ENCODE measurements around the gene NDUFB8.
A peak's percentile ranks its signal among the peaks of the same experiment; 100 is the strongest.

Gene NDUFB8

DNA sequence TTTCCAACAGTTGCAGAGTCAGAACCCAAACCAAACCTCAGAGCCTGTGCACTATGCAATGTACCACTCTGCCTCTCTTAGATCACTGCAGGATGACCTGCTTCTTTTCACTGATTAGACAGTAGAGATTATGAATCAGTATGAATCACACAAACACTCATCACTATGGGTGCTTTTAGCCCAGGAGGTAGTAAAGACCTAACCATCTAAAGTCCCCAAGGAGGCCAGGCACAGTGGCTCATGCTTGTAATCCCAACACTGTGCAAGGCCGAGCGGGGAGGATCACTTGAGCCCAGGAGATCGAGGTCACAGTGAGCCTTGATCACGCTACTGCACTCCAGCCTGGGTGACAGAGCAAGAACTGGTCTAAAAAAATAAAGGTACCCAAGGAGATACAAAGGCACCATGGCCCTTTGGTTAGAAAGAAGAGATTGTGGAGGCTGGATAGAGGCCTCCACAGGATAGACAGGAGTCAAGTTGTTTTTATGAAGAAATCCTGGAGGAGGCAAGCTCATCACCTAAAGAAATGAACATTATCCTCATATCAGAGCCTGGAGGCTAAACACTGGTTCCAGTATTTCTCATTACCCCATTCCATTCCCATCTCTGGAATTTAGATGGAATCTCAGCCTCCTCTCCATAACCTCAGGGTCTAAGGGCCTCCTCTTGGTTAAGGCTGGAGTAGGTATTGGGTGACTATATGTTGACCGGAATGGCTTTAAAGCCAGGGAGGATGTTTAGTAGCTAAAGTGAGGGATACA is 22.9 kb downstream of the NDUFB8 start:
- ChIA-PET POLR2A (ENCODE audit: low non-redundant PET) (interaction anchor here (0.5 kb wide), 1 partner anchor 12 kb away, joined by 5 read pairs; no protein-coding TSS in a partner anchor), CTCF (interaction anchor here (2.1 to 4.6 kb wide), 3 partner anchors 12 to 73 kb away, joined by 11 to 38 read pairs (median 25); no protein-coding TSS in a partner anchor)
- no peak overlapping the region for H3K27ac ChIP-seq
- peak; percentile 70 for DNase-seq (ENCODE audit: low spot score)
- TF ChIP-seq, protein P1, sequence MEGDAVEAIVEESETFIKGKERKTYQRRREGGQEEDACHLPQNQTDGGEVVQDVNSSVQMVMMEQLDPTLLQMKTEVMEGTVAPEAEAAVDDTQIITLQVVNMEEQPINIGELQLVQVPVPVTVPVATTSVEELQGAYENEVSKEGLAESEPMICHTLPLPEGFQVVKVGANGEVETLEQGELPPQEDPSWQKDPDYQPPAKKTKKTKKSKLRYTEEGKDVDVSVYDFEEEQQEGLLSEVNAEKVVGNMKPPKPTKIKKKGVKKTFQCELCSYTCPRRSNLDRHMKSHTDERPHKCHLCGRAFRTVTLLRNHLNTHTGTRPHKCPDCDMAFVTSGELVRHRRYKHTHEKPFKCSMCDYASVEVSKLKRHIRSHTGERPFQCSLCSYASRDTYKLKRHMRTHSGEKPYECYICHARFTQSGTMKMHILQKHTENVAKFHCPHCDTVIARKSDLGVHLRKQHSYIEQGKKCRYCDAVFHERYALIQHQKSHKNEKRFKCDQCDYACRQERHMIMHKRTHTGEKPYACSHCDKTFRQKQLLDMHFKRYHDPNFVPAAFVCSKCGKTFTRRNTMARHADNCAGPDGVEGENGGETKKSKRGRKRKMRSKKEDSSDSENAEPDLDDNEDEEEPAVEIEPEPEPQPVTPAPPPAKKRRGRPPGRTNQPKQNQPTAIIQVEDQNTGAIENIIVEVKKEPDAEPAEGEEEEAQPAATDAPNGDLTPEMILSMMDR (conservative IDR thresholded peaks at IDR 0.05; ENCODE audit: low read depth), result no peak

DNA sequence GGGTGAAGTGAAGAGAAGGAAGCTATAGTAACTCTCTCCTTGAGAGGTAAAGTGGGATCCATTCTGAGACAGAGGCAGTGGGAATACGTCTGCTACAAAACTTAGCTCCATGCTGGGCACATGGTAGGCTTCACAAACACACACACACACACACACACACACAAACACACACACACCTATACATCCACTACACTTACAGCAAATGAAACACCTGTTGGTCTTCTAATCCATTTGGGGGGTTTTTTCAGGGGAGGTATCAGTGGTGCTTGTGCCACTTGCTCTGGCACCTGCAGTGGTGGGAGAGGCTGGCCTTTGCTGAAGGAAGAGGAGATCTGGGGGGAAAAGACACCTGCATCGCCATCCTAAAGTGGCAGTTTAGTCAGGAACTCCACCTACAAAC is 24.5 kb downstream of the NDUFB8 start:
- TF ChIP-seq, protein P1 (conservative IDR thresholded peaks at IDR 0.05; ENCODE audit: low read depth), result no peak
- DNase-seq (ENCODE audit: low spot score), result no peak
- POLR2A ChIA-PET (ENCODE audit: low non-redundant PET), result no interaction called here
- no peak overlapping the region for H3K27ac ChIP-seq
- CTCF ChIA-PET, result interaction anchor here (0.7 to 1.7 kb wide), 3 partner anchors 14 to 584 kb away, joined by 3 to 5 read pairs (median 4); no protein-coding TSS in a partner anchor

DNA sequence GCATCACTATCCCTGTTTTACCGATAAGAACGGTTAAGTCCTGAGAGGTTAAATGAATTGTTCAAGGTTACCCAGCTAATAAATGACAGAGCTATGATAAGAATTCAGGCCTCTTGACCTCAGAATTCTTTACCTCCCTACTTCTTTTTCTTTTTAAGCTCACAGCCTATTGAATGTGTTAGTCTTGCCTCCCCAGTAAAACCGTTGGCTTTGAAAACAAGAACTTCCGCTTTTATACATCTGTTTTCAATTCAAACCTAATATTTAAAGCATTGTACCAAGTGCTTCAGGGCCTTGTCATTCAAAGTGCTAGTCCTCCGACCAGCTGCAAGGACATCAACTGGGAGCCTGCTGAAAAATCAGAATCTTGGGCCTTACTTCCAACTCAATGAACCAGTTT is 25.6 kb downstream of the NDUFB8 start:
- DNase-seq (ENCODE audit: low spot score), result no peak
- CTCF ChIA-PET, result interaction anchor here (1.7 kb wide), 1 partner anchor 15 kb away, joined by 4 read pairs; no protein-coding TSS in a partner anchor
- POLR2A ChIA-PET (ENCODE audit: low non-redundant PET), result no interaction called here
- TF ChIP-seq, protein P1 (conservative IDR thresholded peaks at IDR 0.05; ENCODE audit: low read depth), result no peak
- no peak overlapping the region for H3K27ac ChIP-seq

DNA sequence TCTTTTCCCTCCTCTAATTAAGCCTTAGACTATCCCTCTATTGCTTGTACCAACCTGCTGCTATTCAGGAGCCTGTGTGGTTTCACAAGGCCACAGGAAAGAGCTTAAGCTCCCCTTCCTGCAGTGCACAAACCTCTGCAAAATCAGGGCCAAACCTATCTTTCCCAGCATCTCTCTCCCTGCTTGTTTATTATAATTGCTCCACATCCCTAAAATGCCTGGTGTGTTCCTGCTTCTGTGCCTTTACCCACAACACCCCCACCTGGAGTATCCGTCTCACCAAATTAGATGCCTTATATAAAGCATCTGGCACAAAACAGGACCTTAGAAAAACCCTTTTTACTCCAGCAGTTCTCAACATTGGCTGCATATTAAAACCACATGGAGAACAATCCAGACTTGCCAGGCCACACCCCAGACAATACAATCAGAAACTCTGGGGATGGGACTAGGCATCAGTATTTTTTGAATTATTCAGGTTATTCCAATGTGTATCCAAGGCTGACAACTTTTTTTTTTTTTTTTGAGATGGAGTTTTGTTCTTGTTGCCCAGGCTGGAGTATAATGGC is 26.7 kb downstream of the NDUFB8 start:
- DNase-seq (ENCODE audit: low spot score), result no peak
- CTCF ChIA-PET, result interaction anchor here (0.7 kb wide), 1 partner anchor 225 kb away, joined by 3 read pairs; no protein-coding TSS in a partner anchor
- no peak overlapping the region for H3K27ac ChIP-seq
- POLR2A ChIA-PET (ENCODE audit: low non-redundant PET), result no interaction called here
- TF ChIP-seq, protein P1 (conservative IDR thresholded peaks at IDR 0.05; ENCODE audit: low read depth), result no peak

DNA sequence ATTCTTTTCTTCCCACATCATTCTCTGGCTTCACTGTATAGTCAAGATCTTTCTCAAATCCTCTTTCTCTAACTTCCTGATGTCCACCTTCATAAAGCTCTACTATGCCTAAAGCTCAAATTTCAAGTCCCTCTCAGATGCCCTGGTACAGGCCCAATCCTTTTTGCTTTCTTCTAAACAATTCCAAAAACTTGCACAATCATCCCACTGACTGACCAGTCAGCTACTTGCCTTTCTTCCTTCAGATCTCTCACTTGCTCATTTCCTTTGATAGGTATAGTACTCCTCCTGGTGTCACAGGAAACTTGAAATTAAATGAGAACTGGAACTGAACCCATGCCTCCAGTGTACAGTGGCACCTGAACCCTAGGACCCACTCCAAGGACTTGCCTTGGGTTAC is 28.2 kb downstream of the NDUFB8 start:
- TF ChIP-seq, protein P1 (conservative IDR thresholded peaks at IDR 0.05; ENCODE audit: low read depth), result no peak
- no peak overlapping the region for H3K27ac ChIP-seq
- ChIA-PET CTCF (interaction anchor here (0.8 to 1.0 kb wide), 2 partner anchors 17 to 19 kb away, joined by 3 read pairs; no protein-coding TSS in a partner anchor), POLR2A (ENCODE audit: low non-redundant PET) (no interaction called here)
- DNase-seq (ENCODE audit: low spot score), result no peak

DNA sequence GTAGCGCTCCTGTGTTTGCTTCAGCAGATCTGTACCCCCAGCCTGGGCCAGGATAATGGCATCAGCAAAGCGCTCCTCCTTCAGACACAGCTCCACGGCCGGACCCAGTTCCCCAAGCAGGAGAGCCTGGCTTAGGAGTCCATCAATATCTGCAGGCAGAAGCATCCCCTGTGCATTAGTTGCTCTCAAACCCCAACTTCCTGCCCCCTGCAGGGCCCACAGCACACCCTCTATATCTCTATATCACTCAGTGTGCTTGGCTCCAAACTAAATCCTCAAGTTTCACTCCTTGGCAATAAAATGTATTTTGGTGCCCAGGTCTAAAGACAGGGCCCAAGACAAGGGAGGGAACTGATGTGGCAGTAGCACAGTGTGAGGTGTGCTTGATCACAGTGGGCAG is 31.6 kb downstream of the NDUFB8 start:
- CTCF ChIA-PET, result interaction anchor here (1.2 kb wide), 1 partner anchor 16 kb away, joined by 4 read pairs; no protein-coding TSS in a partner anchor
- H3K27ac ChIP-seq, result no peak overlapping the region
- TF ChIP-seq, protein P1 (conservative IDR thresholded peaks at IDR 0.05; ENCODE audit: low read depth), result no peak
- POLR2A ChIA-PET (ENCODE audit: low non-redundant PET), result no interaction called here
- DNase-seq (ENCODE audit: low spot score), result no peak

Data from RWPE1 (cell line).